ENCODE data around the gene ATF7IP2. TPM values are rescaled to one million over a fixed set of nuclear protein-coding genes. Genes with fewer than 3 reads are reported as not detected.
"Not testable (repeated sequence)": the region's sequence is repeated elsewhere in the genome, so short reads cannot be mapped to it uniquely, and the experiment has no call there.

ATF7IP2 gene
- total RNA-seq, 2 experiments from 2014 or later = 25.8 to 27.0 TPM

GRCh38 chr16:10504404-10504885, 118.6 kb downstream of the ATF7IP2 start:
- intact Hi-C loops (cut with micrococcal nuclease) = no loop called here
- TF ChIP-seq, protein P1, sequence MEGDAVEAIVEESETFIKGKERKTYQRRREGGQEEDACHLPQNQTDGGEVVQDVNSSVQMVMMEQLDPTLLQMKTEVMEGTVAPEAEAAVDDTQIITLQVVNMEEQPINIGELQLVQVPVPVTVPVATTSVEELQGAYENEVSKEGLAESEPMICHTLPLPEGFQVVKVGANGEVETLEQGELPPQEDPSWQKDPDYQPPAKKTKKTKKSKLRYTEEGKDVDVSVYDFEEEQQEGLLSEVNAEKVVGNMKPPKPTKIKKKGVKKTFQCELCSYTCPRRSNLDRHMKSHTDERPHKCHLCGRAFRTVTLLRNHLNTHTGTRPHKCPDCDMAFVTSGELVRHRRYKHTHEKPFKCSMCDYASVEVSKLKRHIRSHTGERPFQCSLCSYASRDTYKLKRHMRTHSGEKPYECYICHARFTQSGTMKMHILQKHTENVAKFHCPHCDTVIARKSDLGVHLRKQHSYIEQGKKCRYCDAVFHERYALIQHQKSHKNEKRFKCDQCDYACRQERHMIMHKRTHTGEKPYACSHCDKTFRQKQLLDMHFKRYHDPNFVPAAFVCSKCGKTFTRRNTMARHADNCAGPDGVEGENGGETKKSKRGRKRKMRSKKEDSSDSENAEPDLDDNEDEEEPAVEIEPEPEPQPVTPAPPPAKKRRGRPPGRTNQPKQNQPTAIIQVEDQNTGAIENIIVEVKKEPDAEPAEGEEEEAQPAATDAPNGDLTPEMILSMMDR (IDR thresholded peaks at IDR 0.05) = no peak
- Mint-ChIP-seq H3K4me1 (ENCODE audit: low read depth) (peaks cover 2% of the 10 kb centered on the region), H3K9me3 (no peaks in the 10 kb centered on the region), H3K36me3 (ENCODE audit: low read depth) (no peaks in the 10 kb centered on the region), H3K4me3 (no peak overlapping the region), H3K27ac (no peak overlapping the region), H3K27me3 (no peaks in the 10 kb centered on the region)
- ATAC-seq (no peak), DNase-seq (no peak)
- CTCF ChIA-PET = interaction anchor here (1.0 to 2.3 kb wide), 6 partner anchors 10 to 248 kb away, joined by 3 to 9 read pairs (median 5); no protein-coding TSS in a partner anchor
- POLR2A ChIA-PET = no interaction called here

DNA sequence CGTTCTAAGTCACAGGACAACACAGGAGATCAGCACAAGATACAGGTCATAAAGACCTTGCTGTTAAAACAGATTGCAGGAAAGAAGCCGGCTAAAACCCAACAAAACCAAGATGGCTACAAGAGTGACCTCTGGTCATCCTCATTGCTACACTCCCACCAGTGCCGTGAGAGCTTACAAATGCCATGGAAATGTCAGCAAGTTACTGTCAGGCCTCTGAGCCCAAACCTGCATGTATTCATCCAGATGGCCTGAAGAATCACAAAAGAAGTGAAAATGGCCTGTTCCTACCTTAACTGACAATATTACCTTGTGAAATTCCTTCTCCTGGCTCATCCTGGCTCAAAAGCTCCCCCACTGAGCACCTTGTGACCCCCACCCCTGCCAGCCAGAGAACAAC, 119.4 kb downstream of the ATF7IP2 start:
- H3K4me3 Mint-ChIP-seq; intact Hi-C loops (cut with micrococcal nuclease); POLR2A ChIA-PET; ATAC-seq; H3K9me3 Mint-ChIP-seq; H3K36me3 Mint-ChIP-seq (ENCODE audit: low read depth); H3K4me1 Mint-ChIP-seq (ENCODE audit: low read depth); H3K27me3 Mint-ChIP-seq; DNase-seq; H3K27ac Mint-ChIP-seq: not testable (repeated sequence)
- CTCF ChIA-PET = interaction anchor here (1.0 to 2.3 kb wide), 5 partner anchors 10 to 249 kb away, joined by 3 to 9 read pairs (median 6); no protein-coding TSS in a partner anchor

DNA sequence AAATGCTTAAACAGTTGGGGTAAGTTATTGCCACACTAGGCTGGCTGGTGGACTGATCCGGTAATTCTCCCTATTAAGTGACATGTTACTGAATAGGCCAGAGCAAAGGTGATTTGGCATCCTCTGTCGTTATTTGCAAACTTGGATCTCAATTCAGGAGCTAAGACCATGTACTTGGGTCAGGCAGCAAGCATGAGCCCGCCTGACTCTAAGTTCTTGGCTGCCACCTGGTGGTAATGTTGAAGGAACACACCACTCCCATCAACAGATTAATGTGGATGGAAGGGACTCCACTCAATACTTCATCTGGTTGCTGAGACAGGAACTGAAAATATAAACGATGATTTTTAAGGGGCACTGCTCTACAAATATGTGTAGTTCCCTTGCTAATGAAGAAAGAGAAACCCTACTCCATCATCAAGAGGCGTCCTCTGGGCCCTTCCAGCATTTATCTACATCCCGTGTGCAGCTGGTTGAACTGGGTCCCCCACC, 123.7 kb downstream of the ATF7IP2 start:
- H3K4me3 Mint-ChIP-seq = no peak overlapping the region
- DNase-seq (peak; percentile 61), ATAC-seq (peak; percentile 91)
- CTCF ChIA-PET = interaction anchor here (0.7 to 2.5 kb wide), 11 partner anchors 9 to 256 kb away, joined by 3 to 51 read pairs (median 4); no protein-coding TSS in a partner anchor
- POLR2A ChIA-PET = no interaction called here
- H3K27ac Mint-ChIP-seq = no peak overlapping the region
- H3K36me3 Mint-ChIP-seq (ENCODE audit: low read depth) = no peaks in the 10 kb centered on the region
- peaks cover 14% of the 10 kb centered on the region for H3K4me1 Mint-ChIP-seq (ENCODE audit: low read depth)
- no peaks in the 10 kb centered on the region for H3K9me3 Mint-ChIP-seq
- TF ChIP-seq, protein P1 (IDR thresholded peaks at IDR 0.05) = peak; percentile 83
- H3K27me3 Mint-ChIP-seq = peaks cover 2% of the 10 kb centered on the region
- intact Hi-C loops (cut with micrococcal nuclease) = loop anchor here (1.0 to 2.0 kb wide), 2 partner anchors 195 to 252 kb away; no protein-coding TSS in a partner anchor

GRCh38 chr16:10510279-10510678, 124.4 kb downstream of the ATF7IP2 start:
- Mint-ChIP-seq H3K9me3 (no peaks in the 10 kb centered on the region), H3K27ac (no peak overlapping the region), H3K4me1 (ENCODE audit: low read depth) (peaks cover 14% of the 10 kb centered on the region), H3K27me3 (peaks cover 2% of the 10 kb centered on the region), H3K36me3 (ENCODE audit: low read depth) (no peaks in the 10 kb centered on the region), H3K4me3 (no peak overlapping the region)
- intact Hi-C loops (cut with micrococcal nuclease) = no loop called here
- no peak for DNase-seq
- ChIA-PET CTCF (interaction anchor here (0.9 to 2.5 kb wide), 8 partner anchors 10 to 253 kb away, joined by 3 to 51 read pairs (median 6); no protein-coding TSS in a partner anchor), POLR2A (no interaction called here)
- no peak for ATAC-seq
- TF ChIP-seq, protein P1 (IDR thresholded peaks at IDR 0.05) = no peak

DNA sequence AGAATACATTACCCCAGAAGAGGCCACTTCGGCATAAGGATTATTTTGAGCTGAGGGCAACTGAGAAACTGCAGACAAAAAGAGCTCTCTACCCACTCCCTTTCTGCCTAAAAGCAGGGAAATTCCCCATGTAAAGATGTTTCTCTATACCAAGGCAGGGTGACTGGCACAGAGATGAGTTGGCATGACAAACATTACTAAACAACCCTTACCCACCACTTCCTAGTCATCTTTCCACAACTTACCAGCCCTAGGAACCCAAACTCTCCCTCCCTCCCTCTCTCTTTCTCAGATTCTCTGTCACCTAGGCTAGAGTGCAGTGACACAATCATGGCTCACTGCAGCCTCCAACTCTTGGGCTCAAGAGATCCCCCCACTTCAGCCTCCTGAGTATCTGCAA, 126.0 kb downstream of the ATF7IP2 start:
- Mint-ChIP-seq H3K4me1 (ENCODE audit: low read depth) (peaks cover 14% of the 10 kb centered on the region), H3K36me3 (ENCODE audit: low read depth) (no peaks in the 10 kb centered on the region), H3K27ac (no peak overlapping the region), H3K27me3 (peaks cover 2% of the 10 kb centered on the region), H3K4me3 (no peak overlapping the region), H3K9me3 (no peaks in the 10 kb centered on the region)
- DNase-seq = peak; percentile 21
- ChIA-PET POLR2A (interaction anchor here (0.6 kb wide), 1 partner anchor 27 kb away, joined by 5 read pairs; no protein-coding TSS in a partner anchor), CTCF (interaction anchor here (0.9 to 1.1 kb wide), 3 partner anchors 198 to 407 kb away, joined by 3 to 4 read pairs (median 4); no protein-coding TSS in a partner anchor)
- intact Hi-C loops (cut with micrococcal nuclease) = no loop called here
- peak; percentile 69 for ATAC-seq
- TF ChIP-seq, protein P1 (IDR thresholded peaks at IDR 0.05) = no peak

All from activated CD8-positive, alpha-beta T cell treated with anti-CD3 and anti-CD28 coated beads for 36 hours (primary cell).